ENCODE results near the gene DLL4.

Gene DLL4

DNA sequence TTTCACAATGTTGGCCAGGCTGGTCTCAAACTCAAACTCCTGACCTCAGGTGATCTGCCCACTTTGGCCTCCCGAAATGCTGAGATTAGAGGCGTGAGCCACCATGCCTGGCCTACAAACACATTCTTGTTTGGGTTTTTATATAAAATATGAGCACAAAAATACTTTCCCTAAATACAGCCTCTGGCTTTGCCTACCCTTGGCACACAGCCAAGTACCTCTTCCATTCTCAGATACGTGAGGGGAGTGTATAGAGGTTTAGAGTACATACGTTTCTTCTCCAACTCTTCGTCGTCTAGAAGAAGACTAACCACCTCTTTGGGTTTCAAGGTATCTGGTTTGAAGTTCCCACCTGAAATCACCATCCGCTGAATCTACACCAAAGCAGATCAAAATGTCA, 57.7 kb downstream of the DLL4 start:
- Histone ChIP-seq H3K9me3 (ENCODE audit: control insufficient read depth in 2 of 2, low read length in 2 of 2) (no peaks in the 10 kb centered on the region), H3K27ac (ENCODE audit: low read depth in 2 of 2, low read length in 2 of 2) (no peak overlapping the region), H3K4me3 (ENCODE audit: low read length in 2 of 2) (no peak overlapping the region), H3K36me3 (ENCODE audit: control insufficient read depth in 2 of 2, insufficient read depth in 2 of 2, low read length in 2 of 2) (peaks cover 70 to 72% of the 10 kb centered on the region in 2 donors), H3K9ac (ENCODE audit: low read depth in 1 of 2, low read length in 2 of 2) (no peak overlapping the region), H3K4me1 (ENCODE audit: control insufficient read depth in 2 of 2, insufficient read depth in 2 of 2, low read length in 2 of 2) (no peaks in the 10 kb centered on the region), H3K27me3 (ENCODE audit: control insufficient read depth in 2 of 2, insufficient read depth in 2 of 2, low read length in 2 of 2) (no peaks in the 10 kb centered on the region)

GRCh38 chr15:40988156-40988555, 59.0 kb downstream of the DLL4 start:
- no peaks in the 10 kb centered on the region for H3K27me3 ChIP-seq (ENCODE audit: control insufficient read depth in 2 of 2, insufficient read depth in 2 of 2, low read length in 2 of 2)
- H3K9ac ChIP-seq (ENCODE audit: low read depth in 1 of 2, low read length in 2 of 2): no peak overlapping the region
- H3K36me3 ChIP-seq (ENCODE audit: control insufficient read depth in 2 of 2, insufficient read depth in 2 of 2, low read length in 2 of 2): peaks cover 58% of the 10 kb centered on the region in 2 donors
- H3K4me3 ChIP-seq (ENCODE audit: low read length in 2 of 2): no peak overlapping the region
- H3K27ac ChIP-seq (ENCODE audit: low read depth in 2 of 2, low read length in 2 of 2): no peak overlapping the region
- H3K4me1 ChIP-seq (ENCODE audit: control insufficient read depth in 2 of 2, insufficient read depth in 2 of 2, low read length in 2 of 2): no peaks in the 10 kb centered on the region
- no peaks in the 10 kb centered on the region for H3K9me3 ChIP-seq (ENCODE audit: control insufficient read depth in 2 of 2, low read length in 2 of 2)

Measured in mucosa of rectum (tissue), 2 donors.